HG02870 (cell line): ENCODE results near the gene NXNL1.
"Not testable (repeated sequence)": the region's sequence is repeated elsewhere in the genome, so short reads cannot be mapped to it uniquely, and the experiment has no call there.

Experiments
- ATAC-seq: cut with Tn5 transposase; IDR thresholded peaks from one replicate; pipeline ENCODE4 v1.9.1; 2021; ENCODE audit warnings: mild to moderate bottlenecking, moderate library complexity; ENCODE audit not compliant: unreplicated experiment

NXNL1 gene, protein sequence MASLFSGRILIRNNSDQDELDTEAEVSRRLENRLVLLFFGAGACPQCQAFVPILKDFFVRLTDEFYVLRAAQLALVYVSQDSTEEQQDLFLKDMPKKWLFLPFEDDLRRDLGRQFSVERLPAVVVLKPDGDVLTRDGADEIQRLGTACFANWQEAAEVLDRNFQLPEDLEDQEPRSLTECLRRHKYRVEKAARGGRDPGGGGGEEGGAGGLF

DNA sequence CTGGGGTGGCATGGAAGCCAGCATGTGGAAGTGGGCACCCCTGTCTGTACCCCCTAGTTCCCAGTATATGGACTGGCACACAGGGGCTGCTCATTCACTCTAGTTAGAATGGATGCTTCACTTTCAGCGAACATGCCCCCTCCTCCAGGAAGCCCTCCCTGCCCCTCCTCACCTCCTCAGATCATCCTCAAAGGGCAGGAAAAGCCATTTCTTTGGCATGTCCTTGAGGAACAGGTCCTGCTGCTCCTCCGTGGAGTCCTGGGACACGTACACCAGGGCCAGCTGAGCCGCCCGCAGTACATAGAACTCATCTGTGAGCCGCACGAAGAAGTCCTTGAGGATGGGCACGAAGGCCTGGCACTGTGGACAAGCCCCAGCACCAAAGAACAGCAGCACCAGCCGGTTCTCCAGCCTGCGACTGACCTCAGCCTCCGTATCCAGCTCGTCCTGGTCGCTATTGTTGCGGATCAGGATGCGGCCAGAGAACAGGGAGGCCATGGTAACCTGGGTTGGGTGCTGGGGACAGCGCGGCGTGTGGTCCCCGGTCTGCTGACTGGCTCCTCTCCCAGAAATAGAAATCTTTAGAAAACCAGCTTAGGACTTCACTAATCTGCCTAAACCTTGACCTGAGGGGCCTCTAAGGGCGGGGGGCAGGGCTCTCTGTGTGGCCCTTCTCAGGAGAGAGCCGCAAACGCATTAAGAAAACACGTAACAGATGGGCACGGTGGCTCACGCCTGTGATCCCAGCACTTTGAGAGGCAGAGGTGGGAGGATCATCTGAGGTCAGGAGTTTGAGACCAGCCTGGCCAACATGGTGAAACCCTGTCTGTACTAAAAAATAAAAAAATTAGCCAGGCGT is at the start of gene NXNL1:
Gene NXNL1, minus strand, starts transcription at position 555 of the 859 bp plus-strand sequence. Its CDS starts 57 bp downstream, at position 498.
- ATAC-seq: no peak

DNA sequence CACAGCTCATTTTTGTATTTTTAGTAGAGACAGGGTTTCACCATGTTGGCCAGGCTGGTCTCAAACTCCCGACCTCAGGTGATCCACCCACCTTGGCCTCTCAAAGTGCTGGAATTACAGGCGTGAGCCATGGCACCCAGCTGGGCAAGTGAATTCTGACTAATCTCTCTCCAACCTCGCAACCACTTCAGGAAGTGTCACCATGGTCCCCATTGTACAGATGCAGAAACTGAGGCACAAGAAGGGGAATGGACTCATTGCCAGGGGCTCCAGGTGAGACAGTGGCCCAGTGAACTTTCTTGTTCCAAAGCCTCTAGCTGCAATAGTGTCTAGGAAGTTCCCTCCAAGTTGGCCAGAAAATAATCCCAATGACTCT is 47.8 kb upstream of the NXNL1 start:
- not testable (repeated sequence) for ATAC-seq

DNA sequence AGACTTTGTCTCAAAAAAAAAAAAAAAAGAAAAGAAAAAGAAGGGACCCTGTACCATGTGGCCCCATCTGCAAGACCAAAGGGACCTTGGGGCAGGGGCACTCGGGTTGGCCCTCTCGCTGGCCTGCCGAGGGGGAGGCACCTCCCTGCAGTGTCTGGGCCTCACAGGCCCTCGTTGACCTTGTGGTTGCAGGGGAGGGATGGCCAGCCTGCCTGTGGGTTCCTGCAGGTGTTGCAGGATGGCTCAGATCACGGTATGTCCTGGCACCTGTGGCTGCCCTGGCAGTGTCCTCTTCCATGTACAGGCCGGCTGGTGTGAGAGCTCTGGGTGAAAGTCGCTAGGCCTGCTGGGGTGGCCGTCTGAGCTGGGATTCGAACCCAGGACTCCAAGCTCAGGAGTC is 46.0 kb upstream of the NXNL1 start:
- no peak for ATAC-seq

DNA sequence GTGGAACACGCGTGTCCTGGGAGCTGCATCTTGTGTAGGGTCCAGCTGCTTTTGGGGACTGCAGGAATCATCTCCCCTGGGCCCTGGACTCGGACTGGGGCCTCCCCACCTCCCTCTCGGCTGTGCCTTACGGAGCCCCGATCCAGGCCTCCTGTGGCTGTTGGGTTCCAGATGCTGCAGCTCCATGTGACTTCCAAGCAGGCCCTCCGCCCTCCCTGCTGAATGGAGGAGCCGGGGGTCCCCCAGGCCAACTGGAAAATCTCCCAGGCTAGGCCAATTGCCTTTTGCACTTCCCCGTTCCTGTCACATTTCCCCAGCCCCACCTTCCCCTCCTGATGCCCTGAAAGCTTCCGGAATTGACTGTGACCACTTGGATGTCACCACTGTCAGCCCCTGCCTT is 44.5 kb upstream of the NXNL1 start:
- no peak for ATAC-seq

DNA sequence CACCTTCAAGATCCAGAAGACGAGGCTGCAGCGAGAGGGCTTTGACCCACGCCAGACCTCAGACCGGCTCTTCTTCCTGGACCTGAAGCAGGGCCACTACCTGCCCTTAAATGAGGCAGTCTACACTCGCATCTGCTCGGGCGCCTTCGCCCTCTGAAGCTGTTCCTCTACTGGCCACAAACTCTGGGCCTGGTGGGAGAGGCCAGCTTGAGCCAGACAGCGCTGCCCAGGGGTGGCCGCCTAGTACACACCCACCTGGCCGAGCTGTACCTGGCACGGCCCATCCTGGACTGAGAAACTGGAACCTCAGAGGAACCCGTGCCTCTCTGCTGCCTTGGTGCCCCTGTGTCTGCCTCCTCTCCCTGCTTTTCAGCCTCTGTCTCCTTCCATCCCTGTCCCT is 43.7 kb upstream of the NXNL1 start:
- no peak for ATAC-seq

DNA sequence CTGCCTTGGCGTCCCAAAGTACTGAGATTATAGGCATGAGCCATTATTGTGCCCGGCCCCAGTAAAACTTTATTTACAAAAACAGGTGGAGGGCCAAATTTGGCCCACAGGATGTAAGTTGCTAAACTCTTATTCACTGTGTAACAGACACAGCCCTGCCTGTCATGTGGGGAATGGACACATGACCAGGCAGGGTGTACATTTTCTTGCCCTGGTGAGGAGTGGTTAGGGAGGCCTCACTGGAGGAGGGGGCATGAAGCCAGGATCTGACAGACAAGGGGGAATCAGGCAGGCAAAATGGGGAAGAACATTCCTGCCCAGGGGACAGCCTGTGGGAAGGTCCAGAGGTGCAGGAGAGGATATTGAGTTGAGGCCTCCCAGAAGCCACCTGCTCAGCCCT is 43.3 kb upstream of the NXNL1 start:
- ATAC-seq: no peak

DNA sequence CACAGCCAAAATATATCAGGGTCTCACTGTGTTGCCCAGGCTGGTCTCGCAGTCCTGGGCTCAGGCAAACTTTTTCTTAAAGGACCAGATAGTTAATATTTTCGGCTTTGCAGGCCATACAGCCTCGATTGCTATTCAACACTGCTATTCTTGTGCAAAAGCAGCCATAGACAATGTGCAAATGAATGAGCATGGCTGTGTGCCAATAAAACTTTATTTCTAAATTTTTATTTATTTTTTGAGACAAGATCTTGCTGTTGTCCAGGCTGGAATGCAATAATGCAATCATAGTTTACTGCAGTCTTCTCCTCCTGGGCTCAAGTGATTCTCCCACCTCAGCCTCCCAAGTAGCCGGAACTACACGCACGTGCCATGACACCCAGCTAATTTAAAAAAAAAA is 42.5 kb upstream of the NXNL1 start:
- ATAC-seq: no peak

DNA sequence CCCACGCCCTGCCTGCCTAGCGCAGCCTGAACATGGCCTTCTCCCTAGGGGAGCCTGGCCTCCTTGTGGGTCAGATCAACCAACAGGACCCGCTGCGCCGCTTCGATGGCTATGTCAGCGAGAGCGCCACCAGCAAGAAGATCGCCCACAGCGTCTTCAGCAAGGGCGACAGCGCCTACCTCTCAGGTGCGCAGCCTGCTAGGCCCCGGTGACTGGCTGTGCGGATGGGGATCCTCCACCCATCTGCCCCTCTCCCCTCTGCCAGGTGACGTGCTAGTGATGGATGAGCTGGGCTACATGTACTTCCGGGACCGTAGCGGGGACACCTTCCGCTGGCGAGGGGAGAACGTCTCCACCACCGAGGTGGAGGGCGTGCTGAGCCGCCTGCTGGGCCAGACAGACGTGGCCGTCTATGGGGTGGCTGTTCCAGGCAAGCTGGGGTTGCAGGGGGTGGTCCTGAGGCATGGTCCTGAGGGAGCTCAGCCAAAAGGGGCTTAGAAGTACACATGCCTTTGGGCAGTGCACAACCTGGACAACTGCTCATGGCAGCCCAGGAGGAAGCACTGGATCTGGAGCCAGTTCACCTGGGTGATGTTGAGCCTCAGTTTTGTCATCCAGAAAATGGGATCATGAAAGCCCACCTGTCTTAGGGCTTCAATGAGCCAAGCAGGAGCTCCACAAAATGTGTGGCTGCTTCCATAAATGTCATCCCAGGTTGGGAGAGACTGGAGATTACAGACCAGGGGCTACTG is 39.9 kb upstream of the NXNL1 start:
- ATAC-seq: no peak

DNA sequence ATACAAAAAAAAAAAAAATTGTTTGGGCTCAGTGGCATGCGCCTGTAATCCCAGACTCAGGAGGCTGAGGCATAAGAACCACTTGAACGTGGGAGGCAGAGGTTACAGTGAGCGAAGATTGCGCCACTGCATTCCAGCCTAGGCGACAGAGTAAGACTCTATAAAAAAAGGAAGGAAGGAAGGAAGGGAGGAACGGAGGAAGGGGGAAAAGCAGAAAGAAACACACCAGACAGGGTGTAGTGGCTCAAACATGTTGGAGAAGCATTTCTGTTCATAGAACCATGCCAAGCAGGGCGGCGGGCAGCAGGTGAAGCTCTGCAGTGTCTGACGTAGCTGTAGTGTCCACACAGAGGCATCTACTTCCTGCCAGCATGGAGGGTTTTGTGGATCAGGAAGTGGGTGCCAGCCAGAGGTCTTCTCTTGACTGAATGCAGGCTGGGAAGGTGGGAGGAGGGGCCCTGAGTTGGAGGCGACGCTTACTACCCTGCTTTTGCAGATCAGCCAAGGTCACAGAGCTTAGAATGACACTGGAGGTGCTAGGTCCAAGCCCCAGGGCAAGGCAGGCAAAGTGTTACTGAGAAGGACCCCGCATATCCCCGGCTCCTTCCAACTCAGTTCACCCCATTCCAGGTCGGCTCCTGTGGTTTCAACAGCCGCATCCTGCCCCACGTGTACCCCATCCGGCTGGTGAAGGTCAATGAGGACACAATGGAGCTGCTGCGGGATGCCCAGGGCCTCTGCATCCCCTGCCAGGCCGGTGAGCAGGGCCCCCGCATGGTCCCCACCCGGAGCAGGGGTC is 39.1 kb upstream of the NXNL1 start:
- no peak for ATAC-seq

DNA sequence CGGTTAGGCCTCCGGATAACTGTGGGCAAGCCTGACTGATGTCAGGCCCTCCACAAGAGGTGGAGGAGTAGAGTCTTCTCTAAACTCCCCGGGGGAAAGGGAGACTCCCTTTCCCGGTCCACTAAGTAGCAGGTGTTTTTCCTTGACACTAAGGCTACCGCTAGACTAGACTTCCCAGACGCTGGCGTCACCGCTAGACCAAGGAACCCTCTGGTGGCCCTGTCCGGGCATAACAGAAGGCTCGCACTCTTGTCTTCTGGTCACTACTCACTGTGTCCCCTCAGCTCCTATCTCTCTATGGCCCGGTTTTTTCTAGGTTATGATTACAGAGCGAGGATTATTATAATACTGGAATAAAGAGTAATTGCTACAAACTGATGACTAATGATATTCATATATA is 38.3 kb upstream of the NXNL1 start:
- not testable (repeated sequence) for ATAC-seq

DNA sequence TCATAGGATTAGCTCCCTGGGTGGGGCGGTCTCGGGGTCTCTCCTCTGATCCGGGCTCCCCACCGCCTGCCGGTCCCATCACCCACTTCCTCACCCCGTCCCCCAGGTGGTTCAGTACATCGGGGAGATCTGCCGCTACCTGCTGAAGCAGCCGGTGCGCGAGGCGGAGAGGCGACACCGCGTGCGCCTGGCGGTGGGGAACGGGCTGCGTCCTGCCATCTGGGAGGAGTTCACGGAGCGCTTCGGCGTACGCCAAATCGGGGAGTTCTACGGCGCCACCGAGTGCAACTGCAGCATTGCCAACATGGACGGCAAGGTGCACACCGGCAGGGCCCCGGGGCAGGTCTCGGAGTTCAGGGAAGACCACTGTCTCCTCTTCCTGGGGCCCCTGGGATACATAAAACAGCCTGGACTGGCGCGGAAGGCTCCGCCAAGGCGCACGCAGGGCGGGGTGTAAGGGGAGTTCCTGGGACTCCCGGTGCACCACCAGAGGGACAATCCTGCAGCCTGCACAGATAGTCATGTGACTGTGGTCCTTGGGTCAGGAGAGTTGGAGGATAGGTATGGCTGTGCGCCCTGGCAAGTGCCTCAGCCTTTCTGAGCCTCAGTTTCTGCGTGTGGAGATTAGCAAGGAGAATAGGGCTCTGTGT is 36.5 kb upstream of the NXNL1 start:
- no peak for ATAC-seq

DNA sequence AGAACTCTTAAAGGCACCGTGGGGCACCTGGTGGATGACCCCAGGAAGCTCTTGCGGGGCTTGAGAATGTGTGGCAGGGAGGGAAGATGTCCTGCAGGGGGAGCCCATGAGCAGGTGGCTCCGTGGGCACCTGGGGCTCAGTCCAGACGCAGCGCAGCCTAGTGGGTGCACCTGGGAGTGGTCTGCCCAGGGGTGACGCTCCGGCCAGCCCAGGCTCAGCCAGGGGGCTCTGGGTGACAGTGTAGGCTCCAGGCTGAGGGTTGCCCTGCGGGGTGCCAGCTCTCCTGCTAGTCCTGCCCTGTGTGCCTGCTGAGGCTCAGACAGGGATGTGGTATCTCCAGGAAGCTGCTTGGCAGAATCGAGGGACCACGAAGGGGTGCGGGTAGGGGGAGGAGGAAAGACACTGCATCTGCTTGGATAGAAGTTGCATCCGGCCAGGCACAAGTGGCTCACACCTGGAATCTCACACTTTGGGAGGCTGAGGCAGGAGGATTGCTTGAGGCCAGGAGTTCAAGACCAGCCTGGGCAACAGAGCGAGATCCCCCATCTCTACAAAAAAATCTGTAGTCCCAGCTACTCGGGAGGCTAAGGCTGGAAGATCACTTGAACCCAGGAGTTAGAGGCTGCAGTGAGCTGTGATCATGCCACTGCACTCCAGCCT is 35.7 kb upstream of the NXNL1 start:
- no peak for ATAC-seq

DNA sequence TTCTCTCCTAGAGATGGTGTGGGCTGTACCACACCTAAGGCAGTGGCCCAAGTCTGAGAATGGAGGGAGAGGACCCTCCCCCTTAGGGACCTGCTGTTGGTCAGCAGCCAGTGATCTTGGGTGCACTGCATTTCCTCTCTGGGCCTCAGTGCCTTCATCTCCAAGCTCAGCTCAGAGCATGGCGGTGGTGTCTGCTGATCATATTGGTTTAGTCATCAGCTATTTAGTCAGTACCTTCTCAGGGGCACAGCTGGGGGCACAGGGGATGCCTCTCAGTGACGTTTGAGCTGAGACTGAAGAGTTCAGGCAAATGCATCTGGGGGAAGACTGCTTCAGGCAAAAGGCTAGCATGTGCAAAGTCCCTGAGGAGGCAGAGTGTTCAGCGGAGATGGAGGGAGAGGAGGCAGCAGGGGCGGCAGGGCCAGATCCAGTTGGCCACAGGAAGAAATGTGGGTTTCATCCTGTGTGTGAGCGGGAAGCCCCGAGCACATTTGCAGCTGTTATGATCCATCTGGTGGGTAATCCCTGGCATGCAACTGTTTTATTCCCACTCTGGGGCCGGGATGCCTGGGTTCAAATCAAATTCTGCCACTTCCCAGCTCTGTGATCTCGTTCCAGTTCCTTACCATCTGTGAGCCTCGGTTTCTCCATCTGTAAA is 35.0 kb upstream of the NXNL1 start:
- ATAC-seq: no peak

DNA sequence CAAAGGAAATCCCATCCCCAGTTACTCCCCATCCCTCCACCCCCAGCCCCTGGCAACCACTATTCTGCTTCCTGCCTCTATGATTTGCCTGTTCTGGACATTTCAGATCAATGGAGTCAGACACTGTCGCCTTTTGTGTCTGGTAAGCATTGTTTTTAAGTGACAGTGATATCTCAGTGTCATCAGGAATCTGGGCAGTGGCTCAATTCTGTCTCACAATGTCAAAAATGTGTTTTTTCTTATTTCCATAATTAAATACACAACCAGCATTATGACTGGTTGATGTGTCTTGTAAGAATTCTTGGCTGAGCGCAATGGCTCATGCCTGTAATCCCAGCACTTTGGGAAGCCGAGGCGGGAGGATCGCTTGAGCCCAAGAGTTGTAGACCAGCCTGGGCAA is 30.6 kb upstream of the NXNL1 start:
- no peak for ATAC-seq

DNA sequence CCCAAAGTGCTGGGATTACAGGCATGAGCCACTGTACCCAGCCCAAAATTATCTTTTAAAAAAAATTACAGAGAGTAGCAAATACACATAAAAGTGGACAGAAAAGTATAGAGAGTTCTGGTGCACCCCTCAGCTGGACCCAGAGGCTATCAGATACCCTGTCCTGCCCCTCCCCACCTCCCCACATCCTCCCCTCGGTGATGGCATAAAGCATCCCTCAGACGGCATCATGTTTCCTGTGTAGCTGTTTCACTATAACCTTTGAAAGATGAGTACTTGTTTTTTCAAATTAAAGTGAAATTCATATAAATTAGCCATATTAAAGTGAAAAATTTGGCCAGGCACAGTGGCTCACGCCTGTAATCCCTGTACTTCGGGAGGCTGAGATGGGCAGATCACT is 29.7 kb upstream of the NXNL1 start:
- no peak for ATAC-seq

DNA sequence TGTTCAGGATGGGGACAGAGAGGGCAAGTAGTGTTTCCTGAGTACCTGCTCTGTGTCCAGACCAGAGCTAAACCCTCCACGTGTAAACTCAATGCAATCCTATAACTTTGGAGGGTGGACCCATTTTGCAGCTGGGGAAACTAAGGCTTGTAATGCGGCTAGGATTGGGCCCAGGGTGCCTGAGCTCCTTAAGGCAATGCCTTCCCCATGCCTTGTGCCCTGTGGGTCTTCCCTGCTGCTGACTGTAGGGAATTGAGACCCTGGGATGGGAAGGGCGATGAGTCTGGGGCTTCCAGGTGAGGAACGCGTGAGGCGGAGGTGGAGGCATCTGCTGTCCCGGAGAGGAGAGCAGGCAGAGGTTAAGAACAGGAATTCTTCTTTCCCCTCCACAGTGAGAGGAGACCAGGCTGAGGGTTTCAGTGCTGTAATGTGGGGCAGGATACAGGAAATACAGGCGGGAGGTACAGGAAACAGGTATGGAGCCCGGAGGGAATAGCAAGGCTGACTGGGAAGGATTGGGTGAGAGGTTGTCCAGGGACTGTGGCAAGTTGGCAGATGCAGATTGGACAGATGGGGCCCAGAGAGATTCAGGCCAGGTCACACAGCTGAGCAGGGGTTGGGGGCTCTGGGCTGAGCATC is 28.8 kb upstream of the NXNL1 start:
- no peak for ATAC-seq

DNA sequence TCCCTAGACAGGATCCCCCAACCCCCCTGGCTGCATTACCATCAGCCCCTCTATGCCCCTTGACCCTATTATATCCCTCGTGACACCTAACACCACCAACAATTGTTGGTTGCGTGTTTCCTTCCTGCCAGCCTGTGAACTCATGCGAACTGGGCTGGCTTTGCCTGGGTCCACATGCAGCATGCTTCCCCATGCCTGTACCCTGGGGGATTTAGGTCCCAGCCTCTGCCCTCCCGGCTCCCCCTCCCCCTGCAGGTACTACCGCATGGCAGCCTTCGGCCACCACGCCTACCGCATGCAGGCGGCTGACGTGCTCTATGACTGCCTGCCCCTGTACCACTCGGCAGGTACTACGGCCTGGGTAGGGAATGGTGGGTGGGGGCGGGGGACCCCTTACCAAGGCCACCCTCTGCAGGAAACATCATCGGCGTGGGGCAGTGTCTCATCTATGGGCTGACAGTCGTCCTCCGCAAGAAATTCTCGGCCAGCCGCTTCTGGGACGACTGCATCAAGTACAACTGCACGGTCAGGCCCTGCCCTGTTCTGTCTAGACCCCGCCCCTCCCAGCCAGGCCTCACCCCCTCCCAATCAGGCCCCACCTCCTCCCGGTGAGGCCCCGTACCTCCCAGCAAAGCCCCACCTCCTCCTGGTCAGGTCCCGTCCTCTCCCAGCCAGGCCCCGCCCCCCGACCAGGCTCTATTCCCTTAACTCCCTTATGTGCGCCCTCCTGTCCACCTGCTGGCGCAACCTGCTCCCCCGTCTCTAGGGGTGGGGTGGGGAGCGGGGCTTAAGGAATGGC is 28.1 kb upstream of the NXNL1 start:
- ATAC-seq: no peak
